Heart right ventricle (tissue), 16 donors: ENCODE measurements around the gene CARD19. TPM values are rescaled to one million over a fixed set of nuclear protein-coding genes. Genes with fewer than 3 reads are reported as not detected.

Experiments used
- ATAC-seq, 8 donors: fragments of 200-7000 bp; cut with Tn5 transposase; one replicate each; pipeline ENCODE4 v1.9.1; 2020; ENCODE audit warnings: mild to moderate bottlenecking in 8 of 8, moderate library complexity in 8 of 8, moderate number of reproducible peaks in 1 of 8
- DNase-seq, 2 donors: peaks; one replicate each; pipeline ENCODE4 v3.0.0-alpha.2; 2020
- H3K27ac ChIP-seq, 10 donors: fragments of 200-600 bp; sonication (generic) in 2 of 10; one replicate each; pipeline versions ENCODE4 v1.5.0 to v1.8.0; 2020 to 2022; ENCODE audit warnings: mild to moderate bottlenecking in 3 of 10
- H3K27me3 ChIP-seq, 7 donors: fragments of 200-600 bp; one replicate each; pipeline ENCODE4 v1.8.0; 2021 to 2022; ENCODE audit warnings: mild to moderate bottlenecking in 2 of 7
- H3K36me3 ChIP-seq, 9 donors: fragments of 200-600 bp; sonication (generic) in 1 of 9; one replicate each; pipeline versions ENCODE4 v1.5.0 to v1.8.0; 2020 to 2022; ENCODE audit warnings: mild to moderate bottlenecking in 2 of 9
- H3K4me1 ChIP-seq, 9 donors: fragments of 200-600 bp; sonication (generic) in 1 of 9; one replicate each; pipeline versions ENCODE4 v1.5.0 to v1.8.0; 2020 to 2022; ENCODE audit warnings: mild to moderate bottlenecking in 4 of 9
- H3K4me3 ChIP-seq, 10 donors: fragments of 200-600 bp; sonication (generic) in 2 of 10; one replicate each; pipeline versions ENCODE4 v1.5.0 to v1.8.0; 2020 to 2022; ENCODE audit warnings: mild to moderate bottlenecking in 7 of 10, moderate library complexity in 2 of 10
- H3K9me3 ChIP-seq, 11 donors: fragments of 200-600 bp in 10 of 11; sonication (generic) in 2 of 11; one replicate each; pipeline versions ENCODE4 v1.5.0 to v1.8.0; 2013 to 2022; ENCODE audit warnings: mild to moderate bottlenecking in 2 of 11, control low read depth in 1 of 11, moderate library complexity in 1 of 11
- WGBS, 2 donors: extraction: QIAGEN DNeasy Blood & Tissue Kit; methylation state at CpG; one replicate each; pipeline ENCODE4 v1.1.7; 2013; ENCODE audit warnings: inconsistent platforms in 1 of 2; 5-methylcytosine and 5-hydroxymethylcytosine counted together
- intact Hi-C, 10 donors: fragments of 100-400 bp; cut with DNase I; formaldehyde crosslinking; loops; one replicate each; pipeline versions ENCODE4 v1.11.1 to v1.14.2; 2022
- polyA plus RNA-seq, 2 donors: library from polyadenylated mRNA; stranded (reverse); fragments of 200-250 nt; gene quantifications; one replicate each; pipeline ENCODE4 v1.2.3, GENCODE V29; 2013
- total RNA-seq, 10 donors: library from RNA; stranded (reverse); fragmentation: NEBNext Ultra II Directional in 3 of 10; extraction: Animal tissue kit (Norgen Biotek cat#: 25700) in 3 of 10; gene quantifications; one replicate each; pipeline versions ENCODE4 v1.2.1 to v1.2.4, GENCODE V29; 2021 to 2023
- TF ChIP-seq, protein P1 (sequence below), 9 donors: fragments of 200-600 bp; sonication (generic) in 2 of 9; IDR thresholded peaks; one replicate each; pipeline versions ENCODE4 v1.5.0 to v1.8.0; 2021 to 2022; ENCODE audit warnings: antibody characterized with exemption in 9 of 9, mild to moderate bottlenecking in 5 of 9, moderate library complexity in 1 of 9
- donor health status: Arrhythmogenic right ventricular cardiomyopathy.
- donor health status: ischemic (EF 13 %, LVEDD 7.1; RV severe dilation, severe dysfunction).
- donor health status: healthy with polysubstance abuse.
- donor health status: DM: no; HTN: yes; CAD: no.
- donor health status: DM: no; HTN: no; CAD: no.
- donor health status: ischemic (EF 25% LVEDD 6.9; RV normal size, moderate dysfunction).
- donor health status: ischemic (EF 25% LVEDD 5.7; RV mildly dilated, moderate dysfunction).
- donor health status: healthy.
- donor health status: DM: yes; HTN: yes; CAD: no.
- donor health status: Ischemic cardiomyopathy.
- donor health status: ischemic (EF 35%, LVEDD 5.7; RV mildly dilated, moderate dysfunction).
- donor health status: nonischemic (EF 11% LVEDD 7.7; RV severe dilation, severe dysfunction).
- donor health status: DM: yes; HTN: yes; CAD: no.
- donor health status: PGD.
- donor health status: ischemic (EF 29% LVEDD 5.4; RV normal size, mild dysfunction).
- donor health status: nonischemic (EF 23%, LVEDD 6.1; RV moderate dilation, normal function).

CARD19 gene
- total and polyA plus RNA-seq, 12 donors = 22.3 to 47.3 (median 26.1) TPM

DNA sequence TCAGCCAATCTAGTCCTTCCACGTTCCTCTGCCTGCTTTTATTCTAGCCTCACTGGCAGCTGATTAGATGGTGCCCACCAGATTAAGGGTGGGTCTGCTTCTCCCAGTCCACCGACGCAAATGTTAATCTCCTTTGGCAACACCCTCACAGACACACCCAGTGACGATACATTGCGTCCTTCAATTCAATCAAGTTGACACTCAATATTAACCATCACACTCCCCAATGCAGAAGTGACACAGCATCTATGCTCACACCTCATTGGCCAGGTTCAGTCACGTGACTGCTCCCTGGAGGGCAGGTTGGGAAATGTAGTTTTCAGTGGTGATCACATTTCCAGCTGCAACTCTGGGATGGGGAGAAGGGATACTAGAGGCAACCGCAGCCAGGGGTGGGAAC, 24.6 kb upstream of the CARD19 start:
- H3K27me3 ChIP-seq = no peaks in the 10 kb centered on the region
- no peak for DNase-seq
- peak in 6 of 8 donors; percentile 29 to 64 (median 51) for ATAC-seq
- no peak overlapping the region for H3K4me3 ChIP-seq
- H3K9me3 ChIP-seq = peaks cover 0 to 3% (median 0%) of the 10 kb centered on the region in 11 donors
- H3K36me3 ChIP-seq = no peaks in the 10 kb centered on the region
- intact Hi-C loops = no loop called here
- 76 to 81% methylated on average over 7 of the region's 7 CpGs for WGBS, 2 donors
- TF ChIP-seq, protein P1, sequence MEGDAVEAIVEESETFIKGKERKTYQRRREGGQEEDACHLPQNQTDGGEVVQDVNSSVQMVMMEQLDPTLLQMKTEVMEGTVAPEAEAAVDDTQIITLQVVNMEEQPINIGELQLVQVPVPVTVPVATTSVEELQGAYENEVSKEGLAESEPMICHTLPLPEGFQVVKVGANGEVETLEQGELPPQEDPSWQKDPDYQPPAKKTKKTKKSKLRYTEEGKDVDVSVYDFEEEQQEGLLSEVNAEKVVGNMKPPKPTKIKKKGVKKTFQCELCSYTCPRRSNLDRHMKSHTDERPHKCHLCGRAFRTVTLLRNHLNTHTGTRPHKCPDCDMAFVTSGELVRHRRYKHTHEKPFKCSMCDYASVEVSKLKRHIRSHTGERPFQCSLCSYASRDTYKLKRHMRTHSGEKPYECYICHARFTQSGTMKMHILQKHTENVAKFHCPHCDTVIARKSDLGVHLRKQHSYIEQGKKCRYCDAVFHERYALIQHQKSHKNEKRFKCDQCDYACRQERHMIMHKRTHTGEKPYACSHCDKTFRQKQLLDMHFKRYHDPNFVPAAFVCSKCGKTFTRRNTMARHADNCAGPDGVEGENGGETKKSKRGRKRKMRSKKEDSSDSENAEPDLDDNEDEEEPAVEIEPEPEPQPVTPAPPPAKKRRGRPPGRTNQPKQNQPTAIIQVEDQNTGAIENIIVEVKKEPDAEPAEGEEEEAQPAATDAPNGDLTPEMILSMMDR (IDR thresholded peaks at IDR 0.05) = no peak
- H3K27ac ChIP-seq = no peak overlapping the region
- H3K4me1 ChIP-seq = peaks cover 0 to 12% (median 4%) of the 10 kb centered on the region in 9 donors

DNA sequence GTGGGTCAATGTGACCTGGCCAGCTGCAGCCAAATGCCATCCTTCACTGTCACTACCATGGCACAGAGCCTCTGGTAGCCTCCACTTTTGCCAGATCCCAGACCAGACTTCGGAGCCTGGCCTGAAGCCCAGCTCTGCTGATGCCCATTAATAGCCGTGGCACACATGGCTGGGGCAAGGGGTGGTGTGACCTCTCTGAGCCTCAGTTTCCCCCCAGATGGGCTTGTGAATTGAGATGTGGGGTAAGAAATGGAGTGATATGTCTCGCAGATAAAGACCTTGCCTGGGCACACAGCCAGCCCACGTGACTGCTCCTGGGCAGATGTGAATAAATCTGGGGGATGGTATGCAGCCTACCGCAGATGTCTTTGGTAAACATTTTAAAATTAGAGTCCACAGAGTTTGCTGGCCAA, 23.6 kb upstream of the CARD19 start:
- H3K9me3 ChIP-seq = peaks cover 0 to 3% (median 0%) of the 10 kb centered on the region in 11 donors
- no peak for DNase-seq
- no peak overlapping the region for H3K27ac ChIP-seq
- H3K4me1 ChIP-seq = peaks cover 0 to 12% (median 4%) of the 10 kb centered on the region in 9 donors
- H3K4me3 ChIP-seq = no peak overlapping the region
- H3K36me3 ChIP-seq = no peaks in the 10 kb centered on the region
- ATAC-seq = peak; percentile 20 to 89 (median 72)
- 25 to 35% methylated on average over 5 of the region's 5 CpGs for WGBS, 2 donors
- TF ChIP-seq, protein P1 (IDR thresholded peaks at IDR 0.05) = no peak
- intact Hi-C loops = no loop called here
- no peaks in the 10 kb centered on the region for H3K27me3 ChIP-seq

DNA sequence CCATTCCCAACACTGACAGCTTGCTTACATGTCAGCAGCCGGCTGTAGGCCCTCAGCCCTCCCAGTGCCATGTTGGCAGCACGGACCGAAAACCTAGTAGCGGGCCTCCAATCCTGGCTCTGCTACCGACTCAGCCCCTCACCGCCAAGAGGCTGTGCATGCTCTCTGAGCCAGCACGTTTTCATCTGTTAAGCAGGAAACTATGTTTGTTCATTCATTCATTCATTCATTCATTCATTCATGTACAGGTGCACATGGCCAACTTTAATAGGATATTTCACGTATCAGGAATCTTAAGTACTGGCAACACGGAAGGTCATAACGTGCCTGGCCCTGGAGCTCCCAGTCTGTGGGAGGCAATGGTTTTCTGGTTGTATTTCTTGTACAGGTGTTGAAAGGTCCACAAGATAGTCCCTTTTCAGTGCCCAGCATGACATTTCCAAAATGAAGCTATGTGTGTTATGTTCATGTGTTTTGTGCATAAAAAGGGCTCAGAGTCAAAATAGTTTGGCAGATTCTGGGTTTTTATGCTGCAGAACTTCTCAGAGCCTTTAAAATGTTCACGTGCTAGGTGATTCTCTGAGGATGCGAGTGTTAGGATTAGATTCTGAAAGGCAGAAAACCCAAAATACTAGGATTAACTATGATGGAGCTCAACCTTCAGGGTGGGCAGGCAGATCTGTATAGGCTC, 19.8 kb upstream of the CARD19 start:
- Histone ChIP-seq H3K9me3 (no peaks in the 10 kb centered on the region), H3K4me3 (no peak overlapping the region), H3K36me3 (peaks cover 0 to 8% (median 0%) of the 10 kb centered on the region in 9 donors), H3K4me1 (peaks cover 0 to 12% (median 4%) of the 10 kb centered on the region in 9 donors), H3K27ac (no peak overlapping the region), H3K27me3 (no peaks in the 10 kb centered on the region)
- whole genome bisulfite sequencing, 2 donors = 88 to 94% methylated on average over 12 of the region's 12 CpGs
- TF ChIP-seq, protein P1 (IDR thresholded peaks at IDR 0.05) = no peak
- intact Hi-C loops = no loop called here
- DNase-seq = no peak
- no peak for ATAC-seq

DNA sequence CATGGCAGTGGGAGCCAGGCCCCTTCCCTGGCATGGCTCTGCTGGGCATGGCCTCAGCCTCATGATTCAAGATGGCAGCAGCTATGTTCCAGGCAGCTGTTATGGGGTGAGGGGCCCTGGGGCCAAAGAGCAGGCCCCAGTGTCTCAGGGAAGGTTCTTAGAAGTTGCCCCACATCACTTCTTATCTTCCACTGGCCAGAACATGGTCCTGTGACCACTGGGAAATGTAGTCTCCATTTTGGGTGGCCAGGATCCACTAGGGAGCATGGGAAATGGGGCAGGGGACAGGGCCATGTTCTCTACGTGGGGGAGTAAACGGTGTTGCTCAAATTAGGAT, 19.3 kb upstream of the CARD19 start:
- Histone ChIP-seq H3K4me1 (peaks cover 0 to 12% (median 4%) of the 10 kb centered on the region in 9 donors), H3K27ac (no peak overlapping the region), H3K36me3 (peaks cover 0 to 8% (median 0%) of the 10 kb centered on the region in 9 donors), H3K27me3 (no peaks in the 10 kb centered on the region), H3K4me3 (no peak overlapping the region), H3K9me3 (no peaks in the 10 kb centered on the region)
- intact Hi-C loops = no loop called here
- TF ChIP-seq, protein P1 (IDR thresholded peaks at IDR 0.05) = no peak
- DNase-seq = no peak
- no peak for ATAC-seq
- 96 to 100% methylated on average over 2 of the region's 2 CpGs for WGBS, 2 donors
